GM19240 (cell line): ENCODE results near the gene OR1F1.
"Not testable (repeated sequence)": the region's sequence is repeated elsewhere in the genome, so short reads cannot be mapped to it uniquely, and the experiment has no call there.

Experiments
- DNase-seq: peaks from one replicate; pipeline ENCODE4 v3.0.0; 2011; ENCODE audit warnings: low spot score; ENCODE audit not compliant: insufficient read length

The OR1F1 gene

DNA sequence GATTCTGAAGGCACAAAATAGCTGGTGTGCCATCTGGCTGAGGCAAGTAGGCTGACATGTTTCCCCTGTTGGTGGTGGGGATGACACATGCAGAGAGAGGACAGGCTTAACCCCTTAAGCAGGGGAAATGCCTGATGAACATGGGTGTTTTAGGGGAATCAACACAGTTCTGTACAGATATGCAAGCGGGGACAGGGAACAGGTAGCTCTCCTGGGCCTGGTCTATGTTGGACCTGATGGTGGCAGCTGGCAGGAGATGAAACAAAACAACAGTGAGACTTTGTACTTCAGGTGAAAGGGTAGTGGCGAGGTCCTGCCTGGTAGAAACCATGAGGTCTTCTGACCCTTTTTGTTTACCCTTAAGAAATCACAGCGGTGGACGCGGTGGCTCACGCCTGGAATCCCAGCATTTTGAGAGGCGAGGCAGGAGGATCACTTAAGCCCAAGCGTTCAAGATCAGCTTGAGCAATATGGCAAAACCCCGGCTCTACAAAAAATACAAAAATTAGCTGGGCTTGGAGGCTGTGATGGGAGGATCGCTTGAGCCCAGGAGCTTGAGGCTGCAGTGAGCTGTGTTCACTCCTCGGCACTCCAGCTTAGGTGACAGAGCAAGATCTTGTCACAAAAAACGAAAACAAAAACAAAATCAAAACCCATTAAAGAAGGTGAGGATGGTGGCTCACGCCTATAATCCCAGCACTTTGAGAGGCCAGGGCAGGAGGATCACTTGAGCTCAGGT lies 10.5 kb downstream of the OR1F1 start:
- DNase-seq = no peak

- no peak for DNase-seq
Observed at GRCh38 chr16:3202903-3203539, 15.0 kb downstream of the OR1F1 start.

- not testable (repeated sequence) for DNase-seq
Observed at GRCh38 chr16:3205939-3206338, 17.9 kb downstream of the OR1F1 start.

- DNase-seq = no peak
Observed at GRCh38 chr16:3207086-3207953, 19.3 kb downstream of the OR1F1 start.

DNA sequence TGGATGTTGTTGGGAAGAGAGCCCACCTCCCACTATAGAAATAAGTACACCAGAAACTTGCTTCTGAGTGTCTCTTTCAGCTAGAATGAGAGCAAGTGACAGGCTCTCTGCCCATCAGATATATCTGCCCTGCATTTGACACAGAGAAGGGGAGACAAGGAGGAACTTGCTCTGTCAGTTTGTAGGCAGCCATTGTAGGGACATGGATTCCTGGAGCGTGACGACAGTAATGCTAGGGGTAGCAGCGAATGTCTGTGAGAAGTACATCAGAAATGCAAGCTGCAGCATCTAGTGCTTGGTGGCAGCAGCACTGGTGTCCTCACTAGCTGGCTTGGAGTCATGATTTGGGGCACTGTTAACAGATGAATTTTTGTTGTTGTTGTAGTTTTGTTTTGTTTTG lies 24.0 kb downstream of the OR1F1 start:
- no peak for DNase-seq

GRCh38 chr16:3212567-3212966 lies 24.6 kb downstream of the OR1F1 start:
- DNase-seq = no peak

DNA sequence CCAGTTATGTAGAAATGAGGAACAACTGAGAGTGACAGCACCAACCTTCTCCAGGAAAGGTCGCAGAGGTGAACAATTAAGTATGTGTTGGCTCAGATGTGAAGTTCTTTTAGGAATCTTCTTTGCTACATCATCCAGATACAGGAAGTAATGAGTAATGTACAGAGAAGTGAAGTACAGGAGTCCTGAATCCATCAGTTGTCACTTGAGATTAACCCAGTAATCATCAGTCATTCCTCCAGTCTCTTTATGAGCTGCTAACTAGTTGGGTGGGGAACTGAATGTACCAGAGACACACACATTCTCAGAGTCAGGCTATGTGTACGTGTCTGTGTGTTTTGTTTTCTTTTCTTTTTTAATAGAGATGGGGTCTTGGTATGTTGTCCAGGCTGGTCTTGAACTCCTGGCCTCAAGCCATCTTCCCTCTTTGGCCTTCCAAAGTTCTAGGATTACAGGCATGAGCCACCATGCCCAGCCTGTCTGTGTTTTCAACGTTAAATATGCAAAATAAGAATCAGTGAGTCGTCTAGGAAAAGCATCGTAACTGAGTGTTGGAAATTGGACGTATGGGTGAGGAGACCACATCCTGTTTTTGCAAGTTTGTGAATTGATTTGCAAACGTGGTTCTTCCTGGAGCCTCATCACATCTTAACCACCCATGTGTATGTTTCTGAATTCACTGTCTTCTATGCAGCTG lies 27.0 kb downstream of the OR1F1 start:
- DNase-seq = no peak

DNA sequence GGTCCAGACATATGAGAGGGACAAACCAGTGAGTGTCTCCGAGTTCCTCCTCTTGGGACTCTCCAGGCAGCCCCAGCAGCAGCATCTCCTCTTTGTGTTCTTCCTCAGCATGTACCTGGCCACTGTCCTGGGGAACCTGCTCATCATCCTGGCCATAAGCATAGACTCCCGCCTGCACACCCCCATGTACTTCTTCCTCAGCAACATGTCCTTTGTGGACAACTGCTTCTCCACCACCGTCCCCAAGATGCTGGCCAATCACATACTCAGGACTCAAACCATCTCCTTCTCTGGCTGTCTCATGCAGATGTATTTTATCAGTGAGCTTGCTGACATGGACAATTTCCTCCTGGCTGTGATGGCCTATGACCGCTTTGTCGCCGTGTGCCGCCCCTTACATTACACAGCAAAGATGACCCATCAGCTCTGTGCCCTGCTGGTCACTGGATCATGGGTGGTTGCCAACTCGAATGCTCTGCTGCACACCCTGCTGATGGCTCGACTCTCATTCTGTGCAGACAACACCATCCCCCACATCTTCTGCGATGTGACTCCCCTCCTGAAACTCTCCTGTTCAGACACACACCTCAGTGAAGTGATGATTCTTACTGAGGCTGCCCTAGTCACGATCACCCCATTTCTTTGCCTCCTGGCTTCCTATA lies 27.7 kb downstream of the OR1F1 start:
- DNase-seq = no peak

GRCh38 chr16:3216263-3216640 lies 28.2 kb downstream of the OR1F1 start:
- DNase-seq = no peak

DNA sequence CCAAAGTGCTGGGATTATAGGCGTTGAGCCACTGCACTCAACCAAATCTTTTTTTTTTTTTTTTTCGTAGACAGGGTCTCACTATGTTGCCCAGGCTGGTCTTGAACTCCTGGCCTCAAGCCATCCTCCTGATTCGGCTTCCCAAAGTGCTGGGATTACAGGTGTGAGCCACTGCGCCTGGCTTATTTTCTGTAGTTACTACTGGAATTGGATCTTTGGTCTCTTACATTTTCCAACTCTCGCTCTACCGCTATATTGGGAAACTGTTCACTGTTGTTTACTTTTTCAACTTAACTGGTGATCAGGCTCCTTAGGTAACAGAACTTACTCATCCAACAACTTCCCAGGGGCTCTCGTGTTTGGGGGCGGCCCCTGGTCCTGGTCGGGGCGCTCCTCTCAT lies 32.8 kb downstream of the OR1F1 start:
- DNase-seq = no peak

DNA sequence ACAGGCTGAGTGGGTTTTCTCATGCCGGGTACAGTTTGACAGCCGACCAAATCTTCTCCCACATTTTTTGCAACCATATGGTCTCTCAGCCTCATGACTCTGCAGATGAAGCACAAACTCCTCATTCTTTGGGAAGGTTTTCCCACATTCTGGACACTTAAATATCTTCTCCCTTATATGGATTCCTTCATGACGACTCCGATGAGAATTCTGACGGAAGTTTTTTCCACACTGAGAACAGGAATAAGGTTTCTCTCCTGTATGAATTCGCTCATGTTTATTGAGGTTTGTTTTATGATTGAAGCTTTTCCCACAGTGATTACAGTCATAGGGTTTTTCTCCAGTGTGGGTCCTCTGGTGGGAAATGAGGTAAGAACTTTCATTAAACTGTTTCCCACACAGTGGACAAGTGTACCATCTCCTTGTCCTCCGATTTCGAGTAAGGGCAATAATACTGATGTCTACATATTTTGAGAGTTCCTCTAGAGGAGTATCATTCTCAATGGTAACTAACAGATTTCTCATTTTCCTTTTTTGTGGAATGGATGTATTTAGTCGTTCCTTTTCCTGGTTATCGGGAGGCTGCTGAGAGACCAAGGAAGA lies 36.0 kb downstream of the OR1F1 start:
- no peak for DNase-seq

GRCh38 chr16:3234543-3234856 lies 46.5 kb downstream of the OR1F1 start:
- no peak for DNase-seq

DNA sequence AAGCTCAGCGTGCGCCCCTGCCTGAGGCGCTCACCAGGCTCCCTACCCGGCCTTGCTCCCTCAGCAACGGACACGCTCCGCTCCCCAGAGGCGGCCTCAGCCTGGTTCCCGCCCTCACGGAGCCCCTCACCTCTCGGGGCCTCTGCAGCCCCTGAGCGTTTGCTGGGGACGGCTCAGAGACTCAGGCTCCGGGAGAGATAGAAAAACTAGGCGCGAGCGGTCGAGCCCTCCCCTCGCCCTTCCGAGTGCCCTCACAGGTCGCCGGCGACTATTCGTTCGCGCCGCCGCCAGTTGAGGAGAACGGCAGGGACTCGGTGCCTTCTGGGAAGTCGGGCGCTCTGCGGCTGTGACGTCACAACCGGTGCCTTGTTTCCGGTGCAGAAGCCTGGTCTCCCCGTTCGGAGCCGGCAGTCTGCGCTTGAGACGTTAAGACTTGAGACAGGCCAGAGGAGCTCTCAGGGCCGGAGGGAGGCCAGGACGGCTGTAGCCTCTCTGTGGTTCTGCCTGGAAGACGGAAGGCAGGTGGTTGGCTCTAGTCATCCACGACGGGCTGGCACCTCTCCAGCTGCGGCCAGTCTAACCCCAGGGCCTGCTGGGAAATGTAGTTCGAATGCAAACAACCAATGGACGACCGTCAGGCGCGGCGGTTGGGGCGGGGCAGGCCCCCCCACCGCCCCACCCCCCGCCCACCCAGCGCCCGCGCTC lies 47.0 kb downstream of the OR1F1 start, which contains the start of gene ZNF200:
Gene ZNF200 (minus strand): TSS at position 302 of the 705 bp plus-strand sequence. CDS start 1,403 bp downstream, outside the sequence.
- peak; percentile 98 for DNase-seq

- no peak for DNase-seq
Observed at GRCh38 chr16:3235856-3236669, 48.1 kb downstream of the OR1F1 start.

DNA sequence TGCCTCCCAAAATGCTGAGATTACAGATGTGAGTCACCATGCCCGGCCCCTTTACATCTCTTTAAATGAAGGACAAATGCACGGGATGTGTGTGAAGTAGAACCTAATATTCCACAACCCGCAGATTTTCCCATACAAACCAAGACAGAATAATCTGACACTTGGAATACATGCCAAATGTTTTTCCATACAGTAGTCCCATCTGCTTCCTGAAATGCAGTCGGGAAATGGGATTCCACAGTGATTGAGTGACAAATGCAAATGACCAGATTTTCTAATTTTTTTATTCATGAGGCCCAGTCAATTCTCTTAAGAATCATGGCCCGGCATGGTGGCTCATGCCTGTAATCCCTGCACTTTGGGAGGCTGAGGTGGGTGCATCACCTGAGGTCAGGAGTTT lies 53.8 kb downstream of the OR1F1 start:
- no peak for DNase-seq

GRCh38 chr16:3242709-3243108 lies 54.7 kb downstream of the OR1F1 start:
- no peak for DNase-seq

DNA sequence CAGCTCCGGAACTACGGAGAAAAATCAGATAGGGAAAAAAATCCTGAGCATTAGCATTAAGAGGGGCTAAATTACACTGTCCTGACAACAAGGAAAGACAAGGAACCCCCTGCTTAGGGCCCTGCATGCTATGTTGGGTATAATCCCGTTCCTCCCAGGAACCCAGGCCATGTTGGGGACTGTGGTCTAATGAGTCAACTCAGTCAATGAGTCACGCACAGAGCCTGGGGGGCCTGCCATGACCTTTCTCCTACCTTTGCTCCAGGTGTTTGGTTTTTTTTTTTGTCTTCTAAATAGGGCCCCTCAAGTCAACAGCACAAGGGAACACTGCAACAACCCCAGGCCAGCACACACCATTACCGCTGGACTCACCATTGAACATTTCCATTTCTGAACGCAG lies 55.9 kb downstream of the OR1F1 start:
- DNase-seq = no peak

GRCh38 chr16:3246002-3246401 lies 58.0 kb downstream of the OR1F1 start:
- DNase-seq = no peak

DNA sequence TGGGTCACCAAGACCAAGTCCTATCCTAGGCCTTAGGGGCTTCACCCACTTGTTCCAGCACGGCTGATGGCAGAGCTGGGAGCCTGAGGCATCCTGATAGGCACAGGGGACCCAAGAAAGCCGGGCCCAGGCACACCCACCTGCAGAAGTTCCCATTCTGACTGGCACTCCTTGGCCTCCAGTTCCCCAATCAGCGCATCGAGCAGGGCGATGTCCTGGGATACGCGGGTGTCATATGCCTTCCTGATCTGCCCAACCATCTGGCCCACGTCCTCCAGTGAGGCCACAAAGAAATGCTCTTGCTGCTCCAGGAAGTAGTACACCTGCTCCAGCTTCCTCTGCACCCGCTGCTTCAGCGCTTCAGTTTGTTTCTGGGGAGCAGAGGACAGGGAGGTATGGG lies 58.9 kb downstream of the OR1F1 start:
- DNase-seq = no peak
